SK-N-SH (cell line): ENCODE results near the gene PHYH.

Source experiments
- EP300 ChIP-seq, 2 experiments: IDR thresholded peaks; 2 replicates each; pipeline versions ENCODE4 v1.4.0 to v1.6.1; 2012; ENCODE audit warnings: borderline replicate concordance in 1 of 2, low read depth in 1 of 2, low read length in 1 of 2
- TAF1 ChIP-seq: IDR thresholded peaks from 2 replicates; pipeline ENCODE4 v1.6.1; 2012; ENCODE audit warnings: low read depth, mild to moderate bottlenecking, low read length, moderate library complexity, borderline replicate concordance
- YY1 ChIP-seq: IDR thresholded peaks from 2 replicates; pipeline ENCODE4 v1.4.0; 2012; ENCODE audit warnings: low read depth, mild to moderate bottlenecking
- TF ChIP-seq, protein P1 (sequence below): IDR thresholded peaks from 2 replicates; pipeline ENCODE4 v1.6.1; 2012; ENCODE audit warnings: mild to moderate bottlenecking, low read depth, low read length, moderate library complexity

DNA sequence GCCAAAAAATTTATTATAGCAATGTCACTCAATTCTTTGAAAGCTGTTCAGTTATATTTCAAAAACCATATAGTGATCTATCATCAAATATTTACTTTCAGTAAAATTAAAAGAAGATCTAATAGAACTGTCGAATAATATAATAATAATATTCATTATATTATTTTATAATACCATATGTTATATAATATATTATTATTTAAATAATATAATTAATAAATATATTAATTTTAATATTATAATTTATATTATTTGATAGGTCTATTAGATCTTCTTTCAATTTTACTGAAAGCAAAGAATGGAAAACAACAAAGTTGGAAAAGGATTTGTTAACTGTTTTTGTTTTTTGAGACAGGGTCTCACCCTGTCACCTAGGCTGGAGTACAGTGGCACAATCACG is 43.2 kb downstream of the PHYH start:
- no peak for TF ChIP-seq TAF1
- TF ChIP-seq, protein P1, sequence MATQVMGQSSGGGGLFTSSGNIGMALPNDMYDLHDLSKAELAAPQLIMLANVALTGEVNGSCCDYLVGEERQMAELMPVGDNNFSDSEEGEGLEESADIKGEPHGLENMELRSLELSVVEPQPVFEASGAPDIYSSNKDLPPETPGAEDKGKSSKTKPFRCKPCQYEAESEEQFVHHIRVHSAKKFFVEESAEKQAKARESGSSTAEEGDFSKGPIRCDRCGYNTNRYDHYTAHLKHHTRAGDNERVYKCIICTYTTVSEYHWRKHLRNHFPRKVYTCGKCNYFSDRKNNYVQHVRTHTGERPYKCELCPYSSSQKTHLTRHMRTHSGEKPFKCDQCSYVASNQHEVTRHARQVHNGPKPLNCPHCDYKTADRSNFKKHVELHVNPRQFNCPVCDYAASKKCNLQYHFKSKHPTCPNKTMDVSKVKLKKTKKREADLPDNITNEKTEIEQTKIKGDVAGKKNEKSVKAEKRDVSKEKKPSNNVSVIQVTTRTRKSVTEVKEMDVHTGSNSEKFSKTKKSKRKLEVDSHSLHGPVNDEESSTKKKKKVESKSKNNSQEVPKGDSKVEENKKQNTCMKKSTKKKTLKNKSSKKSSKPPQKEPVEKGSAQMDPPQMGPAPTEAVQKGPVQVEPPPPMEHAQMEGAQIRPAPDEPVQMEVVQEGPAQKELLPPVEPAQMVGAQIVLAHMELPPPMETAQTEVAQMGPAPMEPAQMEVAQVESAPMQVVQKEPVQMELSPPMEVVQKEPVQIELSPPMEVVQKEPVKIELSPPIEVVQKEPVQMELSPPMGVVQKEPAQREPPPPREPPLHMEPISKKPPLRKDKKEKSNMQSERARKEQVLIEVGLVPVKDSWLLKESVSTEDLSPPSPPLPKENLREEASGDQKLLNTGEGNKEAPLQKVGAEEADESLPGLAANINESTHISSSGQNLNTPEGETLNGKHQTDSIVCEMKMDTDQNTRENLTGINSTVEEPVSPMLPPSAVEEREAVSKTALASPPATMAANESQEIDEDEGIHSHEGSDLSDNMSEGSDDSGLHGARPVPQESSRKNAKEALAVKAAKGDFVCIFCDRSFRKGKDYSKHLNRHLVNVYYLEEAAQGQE = no peak
- no peak for TF ChIP-seq YY1
- TF ChIP-seq EP300 (IDR thresholded peaks at IDR 0.05; ENCODE audit: borderline replicate concordance in 1 of 2, low read depth in 1 of 2, low read length in 1 of 2) = no peak
